ENCODE data around the gene PLA2G2C.

GRCh38 chr1:20150326-20150705 lies 36.0 kb downstream of the PLA2G2C start:
- no peak for TF ChIP-seq CTCF (IDR thresholded peaks at IDR 0.05)
- no peak for TF ChIP-seq POLR2A (IDR thresholded peaks at IDR 0.05)
- no peak for TF ChIP-seq EP300 (IDR thresholded peaks at IDR 0.05)
